ENCODE measurements around the gene GPC5.
A peak's percentile ranks its signal among the peaks of the same experiment; 100 is the strongest.
"Not testable (repeated sequence)": the region's sequence is repeated elsewhere in the genome, so short reads cannot be mapped to it uniquely, and the experiment has no call there.

Gene GPC5

DNA sequence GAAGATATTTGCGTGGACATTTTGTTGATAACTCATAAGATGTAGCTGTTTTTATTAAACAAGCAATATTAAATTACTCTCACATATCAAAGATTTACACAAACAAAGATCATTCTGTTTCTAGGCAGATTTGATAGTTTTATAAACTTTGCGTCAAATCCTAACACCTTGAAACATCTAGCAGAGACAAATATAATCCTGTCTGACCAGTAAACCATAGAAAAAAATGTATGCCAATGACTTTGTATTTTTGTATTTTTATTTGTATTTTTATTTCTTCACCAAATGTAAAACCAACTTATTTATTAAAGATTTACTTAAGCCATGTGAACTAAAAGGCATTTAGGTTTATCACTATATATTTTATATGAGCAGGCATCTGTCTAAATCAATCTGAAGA lies 494.6 kb downstream of the GPC5 start:
- no peak for DNase-seq (ENCODE audit: low spot score)

DNA sequence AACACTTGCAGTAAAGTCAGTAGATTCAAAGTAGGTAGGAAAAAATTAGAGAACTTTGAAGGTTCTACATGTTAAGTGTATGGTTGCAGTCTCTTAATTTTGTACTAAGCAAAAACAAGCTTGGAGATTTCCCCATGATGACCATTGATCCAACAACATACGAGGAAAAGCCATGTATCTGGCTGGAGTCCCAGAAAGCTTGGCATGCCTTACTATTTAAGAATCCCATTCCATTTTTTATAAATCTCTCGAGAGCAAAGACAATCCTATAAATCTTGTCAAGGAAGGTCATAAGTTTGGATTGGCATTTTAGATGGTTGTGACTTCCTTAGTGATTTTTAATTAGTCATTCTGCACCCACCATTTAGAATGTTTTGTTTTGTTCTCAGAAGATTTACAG lies 495.9 kb downstream of the GPC5 start:
- no peak for DNase-seq (ENCODE audit: low spot score)

DNA sequence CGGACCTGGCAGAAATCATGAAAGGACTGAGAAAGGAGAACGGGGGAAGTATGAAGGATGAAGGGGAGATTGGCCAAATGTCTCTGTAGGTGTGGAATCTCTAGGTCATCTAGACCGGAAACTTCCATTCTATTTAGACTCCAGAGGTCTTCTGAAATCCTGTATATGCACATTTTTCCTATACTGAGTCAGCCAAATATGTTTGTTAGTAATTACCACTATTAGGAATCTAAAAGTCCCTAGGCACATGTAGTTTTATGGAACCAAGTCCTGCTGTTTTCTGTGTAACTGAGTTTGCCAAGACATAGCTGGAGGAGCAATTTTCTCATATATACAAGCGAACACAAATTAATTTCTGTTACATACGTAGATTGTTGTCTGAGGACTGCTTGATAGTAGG lies 498.1 kb downstream of the GPC5 start:
- no peak for DNase-seq (ENCODE audit: low spot score)

DNA sequence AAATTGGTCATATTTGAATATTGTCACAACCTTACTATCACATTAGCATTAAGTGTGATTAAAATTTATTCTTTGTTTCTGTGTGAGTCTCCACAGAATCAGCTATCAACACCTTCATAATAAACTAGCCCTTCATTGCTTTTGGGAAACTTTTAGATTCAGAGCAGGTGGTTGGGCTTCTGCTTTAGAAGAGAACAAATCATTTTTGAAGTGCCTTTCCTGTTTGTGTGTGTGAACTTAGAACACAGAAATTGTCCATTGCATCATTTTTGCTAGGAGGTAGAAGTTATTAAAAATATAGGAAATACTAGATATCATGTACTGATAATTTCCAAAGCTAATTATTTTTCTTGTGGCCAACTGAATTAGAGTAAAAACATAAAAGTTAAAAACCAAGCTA lies 500.6 kb downstream of the GPC5 start:
- DNase-seq (ENCODE audit: low spot score): not testable (repeated sequence)

DNA sequence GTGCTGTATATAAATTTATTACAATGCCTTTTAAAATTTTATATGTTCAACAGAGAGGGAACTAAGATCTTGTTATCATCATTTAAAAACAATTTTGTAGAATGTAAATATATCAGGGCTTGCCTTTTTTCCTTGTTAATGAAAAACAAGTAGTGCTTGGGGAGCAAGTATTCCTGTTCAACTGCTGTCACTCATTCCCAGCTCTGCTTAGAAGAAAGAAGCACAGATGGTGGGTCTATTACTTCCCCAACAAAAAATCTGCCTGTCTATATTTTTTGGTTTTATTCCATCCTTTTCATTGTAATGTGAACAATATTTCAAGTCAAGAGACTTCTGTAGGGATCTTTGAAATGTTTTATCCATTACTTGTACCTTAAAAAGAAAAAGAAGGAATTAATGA lies 503.9 kb downstream of the GPC5 start:
- DNase-seq (ENCODE audit: low spot score): no peak

DNA sequence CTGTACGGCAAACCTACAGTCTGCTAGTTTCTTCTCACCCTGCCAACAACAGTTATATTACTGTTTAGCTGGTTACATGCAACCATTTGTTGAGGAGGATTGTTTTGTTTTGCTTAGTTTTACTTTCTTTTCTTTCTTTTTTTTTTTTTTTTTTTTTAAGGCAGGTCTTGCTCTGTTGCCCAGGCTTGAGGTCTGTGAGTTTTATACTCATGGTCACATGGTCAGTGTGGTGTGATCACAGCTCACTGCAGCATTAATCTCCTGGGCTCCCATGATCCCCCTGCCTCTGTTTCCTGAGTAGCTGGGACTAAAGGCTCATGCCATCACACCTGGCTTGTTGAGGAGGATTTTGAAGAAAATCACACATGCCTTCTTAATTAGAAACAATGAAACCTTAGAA lies 505.6 kb downstream of the GPC5 start:
- DNase-seq (ENCODE audit: low spot score): no peak

DNA sequence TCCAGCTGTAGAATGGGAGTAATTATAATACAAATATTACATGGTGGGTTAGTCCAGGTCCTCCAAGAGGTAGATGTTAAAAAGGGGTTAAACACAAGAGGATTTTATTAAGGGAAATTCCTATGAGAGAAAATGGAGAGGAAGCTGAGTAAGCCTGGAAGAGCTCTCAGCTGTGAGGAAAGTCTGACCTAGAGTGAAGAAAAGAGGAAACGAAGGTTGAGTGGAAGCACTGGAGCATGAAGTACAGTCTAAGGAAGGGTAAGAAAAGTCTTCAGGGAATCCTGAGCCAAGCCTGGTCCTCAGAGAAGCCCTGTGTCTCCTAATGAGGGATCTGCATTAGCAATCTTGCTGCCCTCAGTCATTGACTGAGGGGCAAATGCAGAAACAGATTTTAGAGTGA lies 506.2 kb downstream of the GPC5 start:
- DNase-seq (ENCODE audit: low spot score): no peak

DNA sequence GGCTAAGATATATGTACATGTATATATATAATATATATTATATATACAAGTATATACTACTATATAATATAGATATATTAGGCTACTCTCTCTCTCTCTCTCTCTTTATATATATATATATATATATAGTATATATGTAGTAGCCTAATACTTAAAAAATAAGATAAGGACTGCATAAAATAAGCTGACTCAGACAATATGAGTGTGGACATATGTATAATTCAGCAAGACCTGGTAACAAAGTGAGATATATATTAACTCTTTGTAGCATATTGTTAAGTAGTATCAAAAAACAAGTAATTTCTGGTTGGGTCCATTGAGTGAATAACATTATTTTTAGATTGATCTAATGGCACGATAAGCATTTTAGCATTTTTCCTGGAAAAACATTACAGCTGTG lies 509.0 kb downstream of the GPC5 start:
- DNase-seq (ENCODE audit: low spot score): no peak

DNA sequence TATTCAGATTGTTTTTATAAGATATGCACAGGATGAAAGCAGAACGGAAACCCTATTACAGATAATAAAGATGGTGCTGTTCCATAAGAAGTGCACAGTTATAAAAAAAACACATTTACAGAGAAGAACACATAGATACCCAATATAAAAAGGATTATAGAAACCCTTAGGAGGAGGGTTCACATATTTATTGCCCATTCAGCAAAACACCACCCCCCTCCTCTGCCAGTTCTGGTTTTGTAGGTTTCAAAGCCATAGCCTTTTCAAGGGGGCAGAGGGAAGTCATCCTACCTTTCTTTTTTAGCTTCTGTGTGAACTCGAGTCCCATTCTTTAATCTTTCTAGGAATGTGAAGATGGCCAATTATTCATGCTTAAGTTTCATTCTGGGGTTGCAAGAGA lies 511.2 kb downstream of the GPC5 start:
- no peak for DNase-seq (ENCODE audit: low spot score)

DNA sequence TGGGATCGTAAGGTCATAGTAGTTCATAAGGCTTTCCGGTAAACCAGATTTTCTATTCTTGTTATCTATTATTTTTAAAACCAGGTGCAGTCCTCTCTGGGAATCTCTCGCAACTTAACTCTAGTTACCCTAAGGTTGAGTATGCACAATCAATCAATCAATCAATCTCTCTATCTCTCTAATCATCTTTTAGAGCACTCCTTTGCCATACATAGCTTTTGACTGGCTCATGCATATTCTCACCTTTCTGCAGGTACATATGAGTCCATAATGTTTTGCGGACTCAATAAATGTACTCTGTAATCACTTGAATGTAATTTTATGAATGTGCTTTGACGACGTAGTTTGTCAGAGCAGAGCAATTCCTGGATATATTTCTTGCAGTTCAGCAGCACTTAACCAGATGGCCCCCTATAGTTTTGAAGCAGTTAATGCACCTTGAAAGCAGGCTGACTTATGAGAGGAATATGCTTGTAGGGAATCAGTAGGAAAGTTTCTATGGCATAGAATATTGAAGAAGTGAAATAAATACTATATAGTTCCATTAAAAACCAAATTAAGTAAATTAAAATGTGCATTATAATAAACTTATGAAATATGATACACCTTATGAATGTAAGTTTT lies 524.7 kb downstream of the GPC5 start:
- no peak for DNase-seq (ENCODE audit: low spot score)

DNA sequence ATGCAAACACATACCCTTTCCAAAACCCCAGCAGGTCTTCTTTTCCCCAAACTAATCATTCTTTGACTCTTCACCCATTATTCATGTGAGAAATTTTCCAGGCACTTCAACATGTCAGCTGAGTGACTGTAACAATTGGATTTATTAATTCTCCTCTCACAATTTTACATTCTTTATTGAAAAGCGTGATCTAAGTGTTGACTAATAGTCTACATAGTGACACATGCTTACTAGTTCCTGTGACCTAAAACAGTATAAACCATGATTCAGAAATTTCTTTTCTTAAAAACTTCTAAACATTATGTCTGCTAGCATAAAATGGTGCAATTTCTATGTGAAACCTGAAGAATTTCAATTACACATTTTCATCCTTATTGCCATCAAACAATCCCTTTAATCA lies 532.3 kb downstream of the GPC5 start:
- no peak for DNase-seq (ENCODE audit: low spot score)

DNA sequence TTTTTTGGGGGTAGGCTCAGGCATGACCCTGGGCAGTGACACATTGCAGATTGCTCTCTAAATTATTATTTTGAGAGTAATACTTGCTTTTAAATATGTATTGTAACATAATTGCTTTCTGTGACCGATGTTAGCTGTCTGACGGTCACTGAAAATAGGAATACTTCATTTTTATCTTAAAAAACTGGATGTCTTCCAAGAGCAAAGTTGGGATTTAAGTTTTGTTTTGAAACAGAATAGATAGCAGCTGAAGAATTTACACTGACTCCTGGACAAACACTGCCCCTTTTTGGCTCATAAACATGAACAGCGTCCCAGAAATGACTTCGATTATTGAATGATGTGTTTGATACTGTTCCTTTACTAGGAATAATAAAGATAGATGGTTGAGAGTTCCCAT lies 535.9 kb downstream of the GPC5 start:
- no peak for DNase-seq (ENCODE audit: low spot score)

DNA sequence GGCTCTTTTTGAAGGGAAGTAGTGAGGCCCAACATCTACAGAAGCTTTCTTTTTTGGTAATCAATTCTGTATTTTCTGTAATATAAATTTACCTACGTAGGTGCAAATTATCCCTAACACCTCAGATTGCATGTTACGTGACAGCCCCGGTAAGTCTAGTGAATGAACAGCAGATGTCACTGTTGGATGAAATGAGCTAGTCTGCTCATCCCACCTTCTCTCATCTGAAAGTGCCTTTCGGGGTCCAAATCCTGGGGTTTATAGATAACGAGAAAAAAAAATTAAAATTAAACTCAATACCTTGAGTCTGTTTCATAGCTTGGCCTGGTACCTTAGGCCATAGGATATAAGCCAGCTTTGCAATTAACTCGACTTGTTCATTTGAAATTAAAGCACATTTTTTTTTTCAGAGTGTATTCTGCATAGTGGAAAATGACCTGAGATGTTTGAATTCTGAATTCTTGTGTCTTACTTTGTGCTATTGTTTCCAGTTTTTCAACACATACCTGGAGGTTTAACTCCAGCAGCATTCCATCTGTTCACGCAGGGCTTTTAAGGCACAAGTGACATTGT lies 548.2 kb downstream of the GPC5 start:
- peak; percentile 23 for DNase-seq (ENCODE audit: low spot score)

DNA sequence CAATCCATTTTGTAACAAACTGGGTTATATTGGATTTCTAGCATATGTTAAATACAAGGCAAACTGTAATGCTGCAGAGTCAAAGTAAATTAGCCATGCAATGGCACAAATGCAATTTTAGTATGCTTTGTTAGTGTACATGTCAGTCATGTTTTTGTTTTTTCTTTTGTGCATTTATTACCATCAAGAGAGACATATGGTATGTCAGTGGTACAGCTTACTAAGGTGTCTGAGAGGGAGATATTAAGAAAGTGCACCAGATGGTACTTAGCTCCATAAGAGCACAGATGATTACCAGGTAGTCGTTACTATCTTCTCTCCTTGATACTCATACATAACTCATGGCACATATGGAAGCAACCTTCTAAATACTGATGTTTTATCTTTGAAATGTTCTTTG lies 550.3 kb downstream of the GPC5 start:
- no peak for DNase-seq (ENCODE audit: low spot score)

DNA sequence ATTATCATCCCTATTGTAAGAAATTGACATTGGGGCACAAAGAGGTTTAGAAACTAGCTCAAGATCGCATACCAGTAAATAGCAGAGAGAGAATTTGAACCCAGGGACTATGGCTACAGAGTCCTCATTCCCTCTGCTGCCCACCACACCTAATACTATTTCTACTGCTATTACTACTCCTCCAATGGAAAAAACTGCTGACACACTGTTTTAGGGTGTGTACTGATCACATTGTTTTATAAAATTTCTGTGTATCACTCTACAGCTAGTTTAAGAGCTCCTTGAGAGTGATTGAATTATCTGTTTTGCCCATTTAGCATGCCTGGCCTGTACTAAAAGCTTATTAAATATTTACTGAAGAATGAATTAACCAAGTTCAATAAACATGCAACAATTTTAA lies 552.4 kb downstream of the GPC5 start:
- no peak for DNase-seq (ENCODE audit: low spot score)

DNA sequence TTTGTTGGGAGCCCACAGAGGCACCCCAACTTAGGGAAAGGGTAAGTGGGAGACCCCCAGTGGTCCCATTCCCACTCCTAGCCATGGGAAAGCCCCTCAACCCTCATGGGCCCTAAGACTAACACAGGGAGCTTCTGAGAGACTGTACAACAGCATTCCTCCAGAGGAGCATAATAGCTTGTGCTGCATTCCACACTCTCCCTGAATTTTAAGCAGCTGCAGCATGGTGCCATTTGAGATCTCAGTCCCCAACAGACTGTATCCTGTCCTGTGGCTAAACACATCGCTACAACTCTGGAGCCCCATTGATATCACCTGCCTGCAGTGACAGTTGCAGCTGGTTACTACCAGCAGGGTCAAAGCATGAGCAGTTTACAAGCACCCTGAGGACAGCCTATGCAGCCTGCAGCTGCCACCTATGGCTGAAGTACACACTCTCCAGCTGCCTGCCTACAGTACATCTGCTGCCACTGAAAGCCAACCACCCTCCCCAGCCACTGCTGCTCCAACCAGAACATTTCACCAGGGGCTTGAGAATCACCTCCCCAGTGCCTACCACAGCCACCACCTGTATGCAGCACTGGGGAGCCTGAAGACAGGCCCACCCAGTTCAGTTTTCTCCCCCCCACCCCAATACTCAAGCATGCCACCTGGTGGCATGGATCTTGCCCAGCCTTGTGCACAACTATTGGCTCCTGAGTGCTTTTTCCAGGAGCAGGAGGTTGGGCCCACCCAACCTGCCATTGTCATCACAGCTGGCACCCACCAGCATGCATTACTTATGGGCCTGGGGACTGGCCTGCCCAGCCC lies 557.3 kb downstream of the GPC5 start:
- no peak for DNase-seq (ENCODE audit: low spot score)

DNA sequence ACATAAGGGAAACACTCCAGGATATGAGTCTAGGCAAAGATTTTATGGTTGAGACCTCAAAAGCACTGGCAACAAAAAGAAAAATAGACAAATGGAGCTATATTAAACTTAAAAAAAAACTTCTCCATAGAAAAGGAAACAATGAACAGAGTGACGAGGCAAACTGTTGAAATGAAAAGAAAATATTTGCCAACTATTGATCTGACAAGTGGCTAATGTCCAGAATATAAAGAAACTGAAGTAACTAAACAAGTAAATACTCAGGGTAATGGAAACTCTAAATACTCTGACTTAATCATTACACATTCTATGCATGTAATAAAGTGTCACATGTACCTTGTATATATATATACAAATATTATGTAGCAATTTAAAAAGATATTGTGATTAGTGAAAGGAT lies 562.5 kb downstream of the GPC5 start:
- DNase-seq (ENCODE audit: low spot score): no peak

DNA sequence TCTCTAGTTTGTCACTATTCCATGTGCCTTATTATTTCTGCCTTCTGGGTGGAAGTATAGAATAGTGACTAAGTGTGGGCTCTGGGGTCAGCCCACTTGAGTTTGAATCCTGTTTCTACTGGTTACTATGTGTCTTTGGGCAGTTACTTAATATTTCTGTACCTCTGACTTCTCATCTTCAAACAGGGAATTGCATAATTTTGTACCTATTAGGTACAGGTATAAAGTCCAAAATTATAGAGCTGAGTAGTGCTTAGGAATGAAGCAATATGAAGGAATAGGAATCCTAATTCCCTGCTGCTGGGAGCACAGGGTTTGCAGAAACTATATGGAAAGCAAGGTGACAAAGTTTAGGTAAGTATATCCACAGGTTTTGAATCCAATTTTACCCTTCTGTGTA lies 564.5 kb downstream of the GPC5 start:
- no peak for DNase-seq (ENCODE audit: low spot score)

DNA sequence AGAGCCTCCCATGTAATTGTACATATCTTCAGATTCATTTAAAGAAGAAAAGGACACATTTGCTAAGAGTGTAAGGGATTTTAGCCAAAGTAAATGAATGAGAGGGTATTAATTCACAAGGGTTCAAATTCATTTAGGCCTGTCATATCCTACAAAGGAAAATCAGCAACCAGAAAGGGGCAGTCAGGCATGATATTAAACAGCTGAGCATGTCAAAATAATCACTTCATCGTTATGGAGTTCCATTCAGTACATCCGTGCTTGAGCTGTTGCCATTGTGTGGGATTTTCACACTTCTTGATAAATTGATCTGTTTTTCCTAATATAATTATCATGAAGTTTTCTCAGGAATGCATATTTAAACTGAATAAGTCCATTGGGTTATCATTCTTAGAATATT lies 567.1 kb downstream of the GPC5 start:
- DNase-seq (ENCODE audit: low spot score): no peak

DNA sequence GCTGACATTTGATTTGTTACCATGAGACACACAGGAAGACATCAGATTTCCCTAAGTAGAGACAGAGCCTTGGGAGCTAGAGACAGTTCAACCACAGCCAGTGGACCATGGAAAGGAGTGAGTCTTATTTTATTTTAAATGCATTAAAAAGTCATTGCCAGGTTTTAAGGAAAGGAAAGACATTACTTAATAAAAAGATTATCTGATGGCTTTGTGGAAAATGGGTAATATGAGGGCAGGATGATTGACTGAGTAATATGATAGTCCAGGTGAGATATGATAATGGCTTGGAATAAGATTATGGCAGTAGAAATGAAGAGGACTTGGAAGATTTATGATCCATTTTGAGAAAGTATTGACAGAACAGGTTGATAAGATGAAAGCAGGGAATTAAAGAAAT lies 580.1 kb downstream of the GPC5 start:
- DNase-seq (ENCODE audit: low spot score): no peak

DNA sequence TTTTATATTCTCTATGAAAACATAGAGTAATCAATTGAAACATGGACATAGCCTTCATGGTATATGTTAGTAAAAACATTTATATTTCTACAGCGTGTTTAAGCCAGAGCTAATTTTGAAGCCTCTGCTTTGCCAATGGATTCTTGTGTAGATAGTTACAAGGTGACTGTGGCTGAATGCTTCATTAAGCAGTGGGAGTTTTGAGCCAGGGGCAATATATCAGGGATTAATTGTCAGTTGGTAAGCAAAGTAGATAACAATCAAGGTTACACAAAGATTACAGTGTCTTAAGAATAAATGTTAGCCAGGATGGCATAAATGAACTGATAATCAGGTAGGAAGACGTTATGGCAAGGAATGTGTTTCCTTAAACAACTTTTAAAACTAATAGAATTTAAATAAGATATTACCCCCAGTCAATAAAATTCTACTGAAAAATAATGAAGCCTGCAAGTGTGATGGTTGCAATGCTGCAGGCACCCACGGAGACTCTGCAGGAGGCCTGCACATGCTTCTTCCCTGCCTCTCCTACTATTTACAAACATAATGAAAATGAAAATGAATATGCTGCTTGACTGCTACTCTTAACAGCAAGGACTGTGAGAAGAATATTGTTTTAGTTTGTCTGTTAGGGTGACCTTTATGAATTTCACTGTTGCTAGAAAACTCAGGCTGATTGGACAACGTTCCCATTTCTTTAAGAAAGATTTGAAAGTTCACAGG lies 588.5 kb downstream of the GPC5 start:
- DNase-seq (ENCODE audit: low spot score): no peak

DNA sequence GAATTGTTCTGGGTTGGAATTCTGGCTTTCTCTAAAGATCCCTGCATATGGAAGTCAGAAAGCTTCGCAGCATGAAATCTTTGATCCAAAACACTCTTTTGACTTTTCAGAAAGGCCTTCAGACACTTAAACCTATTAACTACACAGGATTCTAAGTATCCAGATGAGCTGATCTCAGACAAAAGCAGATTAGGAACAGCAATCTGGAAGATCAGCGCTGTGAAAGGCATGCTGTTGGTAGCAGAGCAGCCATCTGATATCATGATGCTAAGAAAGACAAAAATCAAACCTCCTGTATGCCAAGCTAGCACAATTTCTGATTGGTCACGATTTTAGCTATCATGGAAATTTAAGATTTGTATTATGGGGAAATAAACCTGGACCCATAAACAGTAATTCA lies 589.9 kb downstream of the GPC5 start:
- no peak for DNase-seq (ENCODE audit: low spot score)

DNA sequence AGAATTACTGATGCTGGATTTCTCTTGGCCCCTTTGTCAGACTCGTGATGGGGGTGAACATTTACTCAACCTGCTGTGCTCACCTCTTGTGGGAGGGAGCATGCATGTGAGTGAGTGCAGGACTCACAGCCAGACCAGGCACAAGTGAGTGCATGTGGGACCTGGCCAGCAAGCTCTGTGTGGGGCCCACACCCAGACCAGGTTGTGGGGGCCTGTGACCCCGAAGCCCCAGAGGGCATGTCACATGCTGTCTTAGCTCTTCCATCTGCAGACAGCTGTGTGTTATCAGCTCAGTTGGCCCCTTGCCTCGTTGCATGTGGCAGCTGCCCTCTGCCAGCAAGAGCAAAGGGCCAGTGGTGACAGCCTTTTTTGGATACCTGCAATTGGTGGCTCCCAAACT lies 614.4 kb downstream of the GPC5 start:
- DNase-seq (ENCODE audit: low spot score): no peak

Measured in putamen (tissue), 1 donor.